ENCODE measurements around the gene TNS1. TPM values are rescaled to one million over a fixed set of nuclear protein-coding genes. Genes with fewer than 3 reads are reported as not detected.

TNS1 gene
- total RNA-seq, 1 experiment from 2014 or later: 3.4 TPM

GRCh38 chr2:218016810-218017209, 14.0 kb upstream of the TNS1 start:
- Histone ChIP-seq H3K4me1 (ENCODE audit: insufficient read depth, low read length) (no peaks in the 10 kb centered on the region; the same call in 1 of the 2 replicates), H3T11ph (ENCODE audit: low read length) (no peak overlapping the region), H2BK120ac (ENCODE audit: low read depth, low read length, poor library complexity, severe bottlenecking) (no peak overlapping the region), H3K79me1 (ENCODE audit: insufficient read depth, low read depth, low read length, poor library complexity, severe bottlenecking) (no peaks in the 10 kb centered on the region), H3K27me3 (ENCODE audit: insufficient read depth, low read length) (no peaks in the 10 kb centered on the region), H3K9me3 (ENCODE audit: control insufficient read depth, low read depth, low read length) (no peaks in the 10 kb centered on the region), H2BK20ac (ENCODE audit: low read depth, low read length, poor library complexity, severe bottlenecking) (no peak overlapping the region), H2AFZ (ENCODE audit: low read length) (no peak overlapping the region), H3K4me2 (ENCODE audit: insufficient read depth, insufficient read length, low read length) (no peak overlapping the region), H4K8ac (replicated peaks; ENCODE audit: insufficient read length, low read depth, low read length) (no peak overlapping the region), H4K91ac (ENCODE audit: insufficient read length, low read depth, low read length) (no peak overlapping the region), H3K14ac (ENCODE audit: insufficient read depth, low read length) (no peak overlapping the region), H2BK15ac (ENCODE audit: low read depth, low read length) (no peak overlapping the region), H3K56ac (ENCODE audit: insufficient read length, low read depth, low read length) (no peak overlapping the region), H3K4ac (ENCODE audit: low read depth, low read length) (no peak overlapping the region), H2AK5ac (ENCODE audit: insufficient read length, low read length) (no peak overlapping the region), H4K20me1 (ENCODE audit: control insufficient read depth, insufficient read depth, insufficient read length) (no peaks in the 10 kb centered on the region), H2BK12ac (ENCODE audit: insufficient read length, low read depth, low read length) (no peak overlapping the region), H2BK5ac (ENCODE audit: insufficient read length, low read length) (no peak overlapping the region), H3K18ac (ENCODE audit: insufficient read length, low read depth, low read length) (no peak overlapping the region), H3K23me2 (ENCODE audit: insufficient read length, low read depth, low read length, poor library complexity, severe bottlenecking) (no peaks in the 10 kb centered on the region), H3K79me2 (ENCODE audit: insufficient read depth, low read length) (no peaks in the 10 kb centered on the region), H4K5ac (ENCODE audit: insufficient read length, low read depth, low read length) (no peak overlapping the region), H3K27ac (ENCODE audit: insufficient read length, low read depth, low read length) (no peak overlapping the region), H3K9ac (ENCODE audit: extremely low read depth, insufficient read length, low read length) (no peak overlapping the region), H3K23ac (ENCODE audit: insufficient read length, low read depth, low read length) (no peak overlapping the region)
- WGBS (ENCODE audit: extremely low coverage, insufficient read length, low lambda C conversion rate): no CpG with 5 or more reads among the region's 4 CpGs
- H3K9me3 Mint-ChIP-seq: no peaks in the 10 kb centered on the region
- H3K27me3 Mint-ChIP-seq (ENCODE audit: low read depth): peaks cover 41% of the 10 kb centered on the region
- no peak for DNase-seq
- H3K4me3 Mint-ChIP-seq: no peak overlapping the region
- H3K27ac Mint-ChIP-seq: no peak overlapping the region
- H3K36me3 Mint-ChIP-seq (ENCODE audit: insufficient read depth in 1 of 3, low read depth in 3 of 3): no peaks in the 10 kb centered on the region
- TF ChIP-seq, protein P1, sequence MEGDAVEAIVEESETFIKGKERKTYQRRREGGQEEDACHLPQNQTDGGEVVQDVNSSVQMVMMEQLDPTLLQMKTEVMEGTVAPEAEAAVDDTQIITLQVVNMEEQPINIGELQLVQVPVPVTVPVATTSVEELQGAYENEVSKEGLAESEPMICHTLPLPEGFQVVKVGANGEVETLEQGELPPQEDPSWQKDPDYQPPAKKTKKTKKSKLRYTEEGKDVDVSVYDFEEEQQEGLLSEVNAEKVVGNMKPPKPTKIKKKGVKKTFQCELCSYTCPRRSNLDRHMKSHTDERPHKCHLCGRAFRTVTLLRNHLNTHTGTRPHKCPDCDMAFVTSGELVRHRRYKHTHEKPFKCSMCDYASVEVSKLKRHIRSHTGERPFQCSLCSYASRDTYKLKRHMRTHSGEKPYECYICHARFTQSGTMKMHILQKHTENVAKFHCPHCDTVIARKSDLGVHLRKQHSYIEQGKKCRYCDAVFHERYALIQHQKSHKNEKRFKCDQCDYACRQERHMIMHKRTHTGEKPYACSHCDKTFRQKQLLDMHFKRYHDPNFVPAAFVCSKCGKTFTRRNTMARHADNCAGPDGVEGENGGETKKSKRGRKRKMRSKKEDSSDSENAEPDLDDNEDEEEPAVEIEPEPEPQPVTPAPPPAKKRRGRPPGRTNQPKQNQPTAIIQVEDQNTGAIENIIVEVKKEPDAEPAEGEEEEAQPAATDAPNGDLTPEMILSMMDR (conservative IDR thresholded peaks at IDR 0.05): no peak
- peaks cover 13 to 40% of the 10 kb centered on the region in 2 experiments; a peak in 3 of 4 replicates for H3K4me1 Mint-ChIP-seq
